Panc1 (cell line): ENCODE measurements around the gene CD1E. TPM values are rescaled to one million over a fixed set of nuclear protein-coding genes. Genes with fewer than 3 reads are reported as not detected.

Experiments used
- ATAC-seq: fragments of 200-7000 bp; cut with Tn5 transposase; 2 replicates; pipeline ENCODE4 v1.9.1; 2020; ENCODE audit warnings: mild to moderate bottlenecking, moderate library complexity
- BruUV-seq: library from RNA; stranded (reverse); fragments of 400-500 nt; replicated peaks from 2 replicates; lab custom pipeline; 2021; lab: Mats Ljungman, UMichigan
- CTCF ChIA-PET: fragments of 300-600 bp; sonication (Branson Sonifier 250); formaldehyde crosslinking; loops from one replicate; lab custom pipeline; 2022; ENCODE audit warnings: antibody characterized with exemption; lab: Charles Lee
- POLR2A ChIA-PET: fragments of 300-600 bp; sonication (Branson Sonifier 250); formaldehyde crosslinking; loops from one replicate; lab custom pipeline; 2022; ENCODE audit warnings: antibody characterized with exemption; lab: Charles Lee
- DNase-seq: peaks from one replicate; pipeline ENCODE4 v3.0.0-alpha.2; 2010; ENCODE audit warnings: low read depth, low spot score
- H3K27ac ChIP-seq: 2 replicates; pipeline ENCODE4 v1.5.1; 2011; ENCODE audit warnings: mild to moderate bottlenecking, low read length, inconsistent platforms
- H3K27me3 ChIP-seq: fragments of 200-500 bp; sonication (Bioruptor generic); 2 replicates; pipeline ENCODE4 v1.6.0; 2014; ENCODE audit warnings: low read length, inconsistent platforms; ENCODE audit not compliant: control insufficient read depth, insufficient read depth
- H3K36me3 ChIP-seq: fragments of 200-500 bp; sonication (Bioruptor generic); 2 replicates; pipeline ENCODE4 v1.5.1; 2014; ENCODE audit warnings: inconsistent platforms, mild to moderate bottlenecking, low read length, moderate library complexity; ENCODE audit not compliant: control insufficient read depth, insufficient read depth
- H3K4me1 ChIP-seq: 2 replicates; pipeline ENCODE4 v1.5.1; 2011; ENCODE audit warnings: inconsistent platforms, mild to moderate bottlenecking, low read length, moderate library complexity; ENCODE audit not compliant: control insufficient read depth, insufficient read depth
- H3K4me3 ChIP-seq, 2 experiments: 2 replicates each; pipeline ENCODE4 v1.5.1; 2011 to 2012; ENCODE audit warnings: low read depth in 2 of 2, low read length in 2 of 2, mild to moderate bottlenecking in 2 of 2, inconsistent platforms in 1 of 2, moderate library complexity in 1 of 2
- H3K9me3 ChIP-seq: fragments of 200-500 bp; sonication (Bioruptor generic); 2 replicates; pipeline ENCODE4 v1.5.1; 2014; ENCODE audit warnings: low read depth, mild to moderate bottlenecking, inconsistent platforms, low read length, moderate library complexity; ENCODE audit not compliant: control insufficient read depth, insufficient read depth
- POLR2AphosphoS5 ChIP-seq: IDR thresholded peaks from 2 replicates; pipeline ENCODE4 v1.6.1; 2012; ENCODE audit warnings: mild to moderate bottlenecking, low read depth, low read length, moderate library complexity
- SIN3A ChIP-seq: IDR thresholded peaks from 2 replicates; pipeline ENCODE4 v1.6.1; 2012; ENCODE audit warnings: low read depth, mild to moderate bottlenecking, low read length, moderate library complexity, borderline replicate concordance; ENCODE audit not compliant: insufficient read depth
- TCF7L2 ChIP-seq: IDR thresholded peaks from 2 replicates; pipeline ENCODE4 v1.6.1; 2011; ENCODE audit warnings: mild to moderate bottlenecking, low read depth, low read length, inconsistent platforms
- in situ Hi-C: cut with HindIII; loops from 2 replicates; pipeline ENCODE4 v1.10.0; 2016; ENCODE audit warnings: low sequenced_read_pairs, low pct_unique_long_range_greater_than_20kb
- intact Hi-C: fragments of 100-400 bp; cut with micrococcal nuclease; formaldehyde crosslinking; loops from one replicate; pipeline ENCODE4 v1.10.0; 2022; ENCODE audit not compliant: unreplicated experiment
- total RNA-seq: library from RNA; stranded (reverse); gene quantifications from one replicate; pipeline ENCODE4 v1.2.1, GENCODE V29; 2021; ENCODE audit not compliant: unreplicated experiment
- TF ChIP-seq, protein P1 (sequence below): fragments of 450-650 bp; IDR thresholded peaks from 2 replicates; pipeline ENCODE4 v1.5.1; 2017; ENCODE audit warnings: mild to moderate bottlenecking
- TF ChIP-seq, protein P2 (sequence below), 2 experiments: IDR thresholded peaks; 2 replicates each; pipeline ENCODE4 v1.6.1; 2011 to 2012; ENCODE audit warnings: low read depth in 2 of 2, control low read depth in 1 of 2, low read length in 1 of 2, mild to moderate bottlenecking in 1 of 2, moderate library complexity in 1 of 2; ENCODE audit not compliant: insufficient read depth in 1 of 2

CD1E gene
- total RNA-seq, 1 experiment from 2014 or later: not detected

DNA sequence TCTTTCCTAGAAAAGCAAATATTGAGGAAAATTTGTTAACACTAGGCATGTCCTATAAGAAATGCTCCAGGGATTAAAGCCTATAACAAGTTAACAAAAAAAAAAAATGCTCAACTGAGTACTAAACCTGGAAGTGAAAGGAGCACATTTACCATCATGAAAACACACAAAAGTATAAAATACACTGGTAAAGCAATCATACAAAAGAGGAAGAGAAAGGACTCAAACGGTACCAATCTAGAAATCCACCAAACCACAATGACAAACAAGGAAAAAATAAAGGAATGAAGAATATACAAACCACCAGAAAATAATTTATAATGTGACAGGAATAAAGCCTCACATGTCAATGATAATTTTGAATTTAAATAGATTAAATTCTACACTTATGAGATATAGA is 21.2 kb downstream of the CD1E start:
- H3K27ac ChIP-seq: no peak overlapping the region
- TF ChIP-seq TCF7L2 (no peak), POLR2AphosphoS5 (no peak)
- TF ChIP-seq, protein P1, sequence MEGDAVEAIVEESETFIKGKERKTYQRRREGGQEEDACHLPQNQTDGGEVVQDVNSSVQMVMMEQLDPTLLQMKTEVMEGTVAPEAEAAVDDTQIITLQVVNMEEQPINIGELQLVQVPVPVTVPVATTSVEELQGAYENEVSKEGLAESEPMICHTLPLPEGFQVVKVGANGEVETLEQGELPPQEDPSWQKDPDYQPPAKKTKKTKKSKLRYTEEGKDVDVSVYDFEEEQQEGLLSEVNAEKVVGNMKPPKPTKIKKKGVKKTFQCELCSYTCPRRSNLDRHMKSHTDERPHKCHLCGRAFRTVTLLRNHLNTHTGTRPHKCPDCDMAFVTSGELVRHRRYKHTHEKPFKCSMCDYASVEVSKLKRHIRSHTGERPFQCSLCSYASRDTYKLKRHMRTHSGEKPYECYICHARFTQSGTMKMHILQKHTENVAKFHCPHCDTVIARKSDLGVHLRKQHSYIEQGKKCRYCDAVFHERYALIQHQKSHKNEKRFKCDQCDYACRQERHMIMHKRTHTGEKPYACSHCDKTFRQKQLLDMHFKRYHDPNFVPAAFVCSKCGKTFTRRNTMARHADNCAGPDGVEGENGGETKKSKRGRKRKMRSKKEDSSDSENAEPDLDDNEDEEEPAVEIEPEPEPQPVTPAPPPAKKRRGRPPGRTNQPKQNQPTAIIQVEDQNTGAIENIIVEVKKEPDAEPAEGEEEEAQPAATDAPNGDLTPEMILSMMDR: no peak
- TF ChIP-seq, protein P2, sequence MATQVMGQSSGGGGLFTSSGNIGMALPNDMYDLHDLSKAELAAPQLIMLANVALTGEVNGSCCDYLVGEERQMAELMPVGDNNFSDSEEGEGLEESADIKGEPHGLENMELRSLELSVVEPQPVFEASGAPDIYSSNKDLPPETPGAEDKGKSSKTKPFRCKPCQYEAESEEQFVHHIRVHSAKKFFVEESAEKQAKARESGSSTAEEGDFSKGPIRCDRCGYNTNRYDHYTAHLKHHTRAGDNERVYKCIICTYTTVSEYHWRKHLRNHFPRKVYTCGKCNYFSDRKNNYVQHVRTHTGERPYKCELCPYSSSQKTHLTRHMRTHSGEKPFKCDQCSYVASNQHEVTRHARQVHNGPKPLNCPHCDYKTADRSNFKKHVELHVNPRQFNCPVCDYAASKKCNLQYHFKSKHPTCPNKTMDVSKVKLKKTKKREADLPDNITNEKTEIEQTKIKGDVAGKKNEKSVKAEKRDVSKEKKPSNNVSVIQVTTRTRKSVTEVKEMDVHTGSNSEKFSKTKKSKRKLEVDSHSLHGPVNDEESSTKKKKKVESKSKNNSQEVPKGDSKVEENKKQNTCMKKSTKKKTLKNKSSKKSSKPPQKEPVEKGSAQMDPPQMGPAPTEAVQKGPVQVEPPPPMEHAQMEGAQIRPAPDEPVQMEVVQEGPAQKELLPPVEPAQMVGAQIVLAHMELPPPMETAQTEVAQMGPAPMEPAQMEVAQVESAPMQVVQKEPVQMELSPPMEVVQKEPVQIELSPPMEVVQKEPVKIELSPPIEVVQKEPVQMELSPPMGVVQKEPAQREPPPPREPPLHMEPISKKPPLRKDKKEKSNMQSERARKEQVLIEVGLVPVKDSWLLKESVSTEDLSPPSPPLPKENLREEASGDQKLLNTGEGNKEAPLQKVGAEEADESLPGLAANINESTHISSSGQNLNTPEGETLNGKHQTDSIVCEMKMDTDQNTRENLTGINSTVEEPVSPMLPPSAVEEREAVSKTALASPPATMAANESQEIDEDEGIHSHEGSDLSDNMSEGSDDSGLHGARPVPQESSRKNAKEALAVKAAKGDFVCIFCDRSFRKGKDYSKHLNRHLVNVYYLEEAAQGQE (IDR thresholded peaks at IDR 0.05; ENCODE audit: insufficient read depth in 1 of 2, low read depth in 2 of 2, low read length in 1 of 2): no peak
- intact Hi-C loops: no loop called here
- H3K9me3 ChIP-seq: no peaks in the 10 kb centered on the region; the same call in 1 of the 2 replicates
- no peak for DNase-seq
- ChIA-PET POLR2A (no interaction called here), CTCF (no interaction called here)
- no TSS peak for BruUV-seq
- no peaks in the 10 kb centered on the region for H3K4me1 ChIP-seq
- H3K36me3 ChIP-seq: no peaks in the 10 kb centered on the region
- ATAC-seq: no peak
- in situ Hi-C loops: no loop called here
- H3K27me3 ChIP-seq: no peaks in the 10 kb centered on the region
- no peak overlapping the region for H3K4me3 ChIP-seq

DNA sequence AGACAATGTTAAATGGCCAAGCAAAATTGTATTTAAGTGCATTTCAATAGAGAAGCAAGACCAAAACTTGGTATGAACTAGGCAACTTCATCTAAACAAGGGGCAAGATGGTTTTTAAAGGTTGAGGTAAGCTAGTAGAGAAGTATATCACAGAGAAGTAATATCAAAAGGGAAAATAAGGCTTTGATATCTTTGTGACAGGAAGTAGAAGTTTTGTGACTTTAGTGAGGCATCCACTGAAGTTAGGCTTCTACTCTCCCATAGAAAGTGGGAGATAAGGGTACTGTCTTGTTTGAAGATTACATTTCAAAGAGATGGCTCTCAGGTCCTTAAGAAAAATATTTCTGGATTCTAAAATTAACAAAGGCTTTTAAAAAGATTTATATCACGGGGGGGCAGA is 36.6 kb downstream of the CD1E start:
- ChIA-PET POLR2A (no interaction called here), CTCF (no interaction called here)
- BruUV-seq: no TSS peak
- intact Hi-C loops: no loop called here
- H3K4me3 ChIP-seq: no peak overlapping the region
- H3K27ac ChIP-seq: no peak overlapping the region
- TF ChIP-seq, protein P1: no peak
- TF ChIP-seq POLR2AphosphoS5 (no peak), SIN3A (no peak), TCF7L2 (no peak)
- H3K9me3 ChIP-seq: no peaks in the 10 kb centered on the region
- ATAC-seq: no peak
- no peaks in the 10 kb centered on the region for H3K4me1 ChIP-seq
- no peak for DNase-seq
- in situ Hi-C loops: no loop called here
- no peaks in the 10 kb centered on the region for H3K36me3 ChIP-seq
- no peaks in the 10 kb centered on the region for H3K27me3 ChIP-seq
